Measurements from ENCODE around the gene TAAR8.

The TAAR8 gene

GRCh38 chr6:132567566-132567965, 15.1 kb downstream of the TAAR8 start:
- Histone ChIP-seq H3K27ac (ENCODE audit: extremely low read depth, low read depth, low read length) (no peak overlapping the region), H3K4me1 (ENCODE audit: control insufficient read depth, insufficient read depth, low read length) (no peaks in the 10 kb centered on the region), H3K4me3 (ENCODE audit: low read depth, low read length) (no peak overlapping the region), H3K9me3 (ENCODE audit: control insufficient read depth, insufficient read depth, low read depth, low read length) (no peaks in the 10 kb centered on the region), H3K36me3 (ENCODE audit: control insufficient read depth in 2 of 2, insufficient read depth in 1 of 2, low read length in 2 of 2) (no peaks in the 10 kb centered on the region)
- TF ChIP-seq ZXDB (tag by site-specific recombination; IDR thresholded peaks at IDR 0.05) (no peak), SP3 (tag by site-specific recombination; IDR thresholded peaks at IDR 0.05) (no peak), ZNF518A (tag by site-specific recombination; conservative IDR thresholded peaks at IDR 0.05; ENCODE audit: low read depth) (peak; percentile 64; the same call in 1 of the 2 replicates)
- ChIA-PET POLR2A (no interaction called here), CTCF (no interaction called here)

DNA sequence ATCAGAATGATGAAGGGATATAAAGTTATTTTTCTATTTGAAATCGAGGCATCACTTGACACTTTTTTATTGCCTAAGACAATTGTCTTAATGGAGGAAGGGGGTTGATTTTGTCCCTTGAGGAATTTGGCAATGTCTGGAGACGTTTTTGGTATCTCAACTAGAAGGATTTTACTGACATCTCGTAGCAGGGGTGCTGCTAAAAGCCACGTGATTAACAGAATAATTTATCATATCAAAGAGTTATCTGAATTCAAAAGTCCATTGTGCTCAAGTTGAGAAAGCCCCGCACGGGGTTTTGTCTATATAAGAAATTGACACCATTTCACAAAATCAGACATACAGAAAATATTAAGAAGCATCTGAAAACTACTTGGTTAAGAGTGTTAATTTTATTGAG, 16.1 kb downstream of the TAAR8 start:
- TF ChIP-seq EGR2 (tag by site-specific recombination; IDR thresholded peaks at IDR 0.05; ENCODE audit: low read depth) (no peak), KLF8 (tag by site-specific recombination; IDR thresholded peaks at IDR 0.05) (no peak), REPIN1 (tag by site-specific recombination; IDR thresholded peaks at IDR 0.05; ENCODE audit: low read depth) (no peak), ZNF239 (tag by site-specific recombination; IDR thresholded peaks at IDR 0.05) (no peak), ZNF529 (tag by site-specific recombination; IDR thresholded peaks at IDR 0.05; ENCODE audit: insufficient replicate concordance) (no peak), KLF1 (tag by site-specific recombination; IDR thresholded peaks at IDR 0.05) (no peak), ZNF513 (tag by site-specific recombination; IDR thresholded peaks at IDR 0.05) (no peak), ZNF37A (tag by site-specific recombination; IDR thresholded peaks at IDR 0.05) (no peak), ZNF211 (tag by site-specific recombination; IDR thresholded peaks at IDR 0.05; ENCODE audit: low read depth) (no peak), ZNF266 (tag by site-specific recombination; IDR thresholded peaks at IDR 0.05; ENCODE audit: low read depth) (no peak), SCRT1 (tag by site-specific recombination; IDR thresholded peaks at IDR 0.05; ENCODE audit: borderline replicate concordance) (no peak), ZFHX2 (tag by site-specific recombination; conservative IDR thresholded peaks at IDR 0.05) (no peak), ZNF23 (tag by site-specific recombination; IDR thresholded peaks at IDR 0.05; ENCODE audit: borderline replicate concordance) (no peak), INSM2 (tag by site-specific recombination; IDR thresholded peaks at IDR 0.05) (no peak), ZNF19 (tag by site-specific recombination; IDR thresholded peaks at IDR 0.05; ENCODE audit: low read depth) (no peak), ZSCAN23 (tag by site-specific recombination; IDR thresholded peaks at IDR 0.05) (no peak), ZNF248 (tag by site-specific recombination; IDR thresholded peaks at IDR 0.05) (no peak), ZNF549 (tag by site-specific recombination; IDR thresholded peaks at IDR 0.05) (no peak)
- ChIA-PET CTCF (no interaction called here), POLR2A (no interaction called here)
- Histone ChIP-seq H3K36me3 (ENCODE audit: control insufficient read depth in 2 of 2, insufficient read depth in 1 of 2, low read length in 2 of 2) (no peaks in the 10 kb centered on the region), H3K27ac (ENCODE audit: extremely low read depth, low read depth, low read length) (no peak overlapping the region), H3K4me3 (ENCODE audit: low read depth, low read length) (no peak overlapping the region), H3K4me1 (ENCODE audit: control insufficient read depth, insufficient read depth, low read length) (no peaks in the 10 kb centered on the region), H3K9me3 (ENCODE audit: control insufficient read depth, insufficient read depth, low read depth, low read length) (no peaks in the 10 kb centered on the region)

All from HEK293 (cell line).